ENCODE measurements around the gene PRAMEF20.
"Not testable (repeated sequence)": the region's sequence is repeated elsewhere in the genome, so short reads cannot be mapped to it uniquely, and the experiment has no call there.

The PRAMEF20 gene

GRCh38 chr1:13430495-13430894 is 20.2 kb downstream of the PRAMEF20 start:
- Histone ChIP-seq H2AFZ (ENCODE audit: low read length) (no peak overlapping the region), H3K4me1 (ENCODE audit: insufficient read depth, low read length, severe bottlenecking) (no peaks in the 10 kb centered on the region), H4K20me1 (ENCODE audit: insufficient read depth, low read length) (no peaks in the 10 kb centered on the region), H3F3A (ENCODE audit: insufficient read depth, low read length) (no peaks in the 10 kb centered on the region), H3K4me3 (ENCODE audit: low read depth, low read length, poor library complexity, severe bottlenecking) (no peak overlapping the region), H3K9ac (ENCODE audit: low read length) (no peak overlapping the region), H3K36me3 (ENCODE audit: insufficient read depth, low read length) (no peaks in the 10 kb centered on the region), H3K4me2 (ENCODE audit: low read length) (no peak overlapping the region), H3K27ac (ENCODE audit: low read depth, low read length, poor library complexity, severe bottlenecking) (no peak overlapping the region), H3K9me3 (ENCODE audit: low read length) (no peaks in the 10 kb centered on the region), H3K79me2 (ENCODE audit: insufficient read depth, low read length) (no peaks in the 10 kb centered on the region), H3K9me2 (ENCODE audit: low read depth, low read length) (no peaks in the 10 kb centered on the region), H3K27me3 (ENCODE audit: insufficient read depth, low read length) (no peaks in the 10 kb centered on the region)
- TF ChIP-seq, protein P1, sequence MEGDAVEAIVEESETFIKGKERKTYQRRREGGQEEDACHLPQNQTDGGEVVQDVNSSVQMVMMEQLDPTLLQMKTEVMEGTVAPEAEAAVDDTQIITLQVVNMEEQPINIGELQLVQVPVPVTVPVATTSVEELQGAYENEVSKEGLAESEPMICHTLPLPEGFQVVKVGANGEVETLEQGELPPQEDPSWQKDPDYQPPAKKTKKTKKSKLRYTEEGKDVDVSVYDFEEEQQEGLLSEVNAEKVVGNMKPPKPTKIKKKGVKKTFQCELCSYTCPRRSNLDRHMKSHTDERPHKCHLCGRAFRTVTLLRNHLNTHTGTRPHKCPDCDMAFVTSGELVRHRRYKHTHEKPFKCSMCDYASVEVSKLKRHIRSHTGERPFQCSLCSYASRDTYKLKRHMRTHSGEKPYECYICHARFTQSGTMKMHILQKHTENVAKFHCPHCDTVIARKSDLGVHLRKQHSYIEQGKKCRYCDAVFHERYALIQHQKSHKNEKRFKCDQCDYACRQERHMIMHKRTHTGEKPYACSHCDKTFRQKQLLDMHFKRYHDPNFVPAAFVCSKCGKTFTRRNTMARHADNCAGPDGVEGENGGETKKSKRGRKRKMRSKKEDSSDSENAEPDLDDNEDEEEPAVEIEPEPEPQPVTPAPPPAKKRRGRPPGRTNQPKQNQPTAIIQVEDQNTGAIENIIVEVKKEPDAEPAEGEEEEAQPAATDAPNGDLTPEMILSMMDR (IDR thresholded peaks at IDR 0.05; ENCODE audit: low read length) = no peak
- TF ChIP-seq EZH2 (IDR thresholded peaks at IDR 0.05; ENCODE audit: borderline replicate concordance, low read length) = no peak

DNA sequence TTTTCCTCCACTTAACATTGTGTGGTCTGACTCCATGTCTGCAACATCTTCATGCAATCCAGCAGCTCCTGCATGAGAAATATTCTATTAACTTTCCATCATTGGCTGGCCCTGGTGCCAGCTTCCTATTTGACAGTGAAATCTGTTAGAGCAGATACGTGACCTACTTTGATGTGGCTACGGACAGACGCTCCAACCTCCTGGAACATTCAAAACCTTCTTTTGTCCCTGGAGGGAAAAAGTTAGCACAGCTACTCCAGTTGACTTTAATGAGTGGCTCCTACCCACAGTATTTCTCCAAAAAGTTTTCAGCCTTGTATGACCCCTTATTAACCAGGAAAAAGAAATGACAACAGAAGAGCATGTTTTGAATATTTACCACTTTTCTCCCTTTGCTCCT is 22.0 kb downstream of the PRAMEF20 start:
- H3K36me3 ChIP-seq (ENCODE audit: insufficient read depth, low read length) = no peaks in the 10 kb centered on the region
- H3K9me2 ChIP-seq (ENCODE audit: low read depth, low read length) = no peaks in the 10 kb centered on the region
- no peaks in the 10 kb centered on the region for H3K79me2 ChIP-seq (ENCODE audit: insufficient read depth, low read length)
- H4K20me1 ChIP-seq (ENCODE audit: insufficient read depth, low read length) = no peaks in the 10 kb centered on the region
- no peaks in the 10 kb centered on the region for H3K27me3 ChIP-seq (ENCODE audit: insufficient read depth, low read length)
- no peak overlapping the region for H3K4me2 ChIP-seq (ENCODE audit: low read length)
- no peak overlapping the region for H2AFZ ChIP-seq (ENCODE audit: low read length)
- no peaks in the 10 kb centered on the region for H3K4me1 ChIP-seq (ENCODE audit: insufficient read depth, low read length, severe bottlenecking)
- H3K4me3 ChIP-seq (ENCODE audit: low read depth, low read length, poor library complexity, severe bottlenecking) = no peak overlapping the region
- H3K9ac ChIP-seq (ENCODE audit: low read length) = no peak overlapping the region
- no peak for TF ChIP-seq EZH2 (IDR thresholded peaks at IDR 0.05; ENCODE audit: borderline replicate concordance, low read length)
- TF ChIP-seq, protein P1 (IDR thresholded peaks at IDR 0.05; ENCODE audit: low read length) = no peak
- no peak overlapping the region for H3K27ac ChIP-seq (ENCODE audit: low read depth, low read length, poor library complexity, severe bottlenecking)
- no peaks in the 10 kb centered on the region for H3K9me3 ChIP-seq (ENCODE audit: low read length)
- no peaks in the 10 kb centered on the region for H3F3A ChIP-seq (ENCODE audit: insufficient read depth, low read length)

- H3K9ac ChIP-seq (ENCODE audit: low read length); H3K79me2 ChIP-seq (ENCODE audit: insufficient read depth, low read length); H3K27ac ChIP-seq (ENCODE audit: low read depth, low read length, poor library complexity, severe bottlenecking); H2AFZ ChIP-seq (ENCODE audit: low read length); H4K20me1 ChIP-seq (ENCODE audit: insufficient read depth, low read length); H3K9me2 ChIP-seq (ENCODE audit: low read depth, low read length); H3K4me3 ChIP-seq (ENCODE audit: low read depth, low read length, poor library complexity, severe bottlenecking); H3K36me3 ChIP-seq (ENCODE audit: insufficient read depth, low read length); H3K27me3 ChIP-seq (ENCODE audit: insufficient read depth, low read length); H3K9me3 ChIP-seq (ENCODE audit: low read length); H3K4me1 ChIP-seq (ENCODE audit: insufficient read depth, low read length, severe bottlenecking); H3K4me2 ChIP-seq (ENCODE audit: low read length); H3F3A ChIP-seq (ENCODE audit: insufficient read depth, low read length): not testable (repeated sequence)
Observed at GRCh38 chr1:13433694-13434358, 23.6 kb downstream of the PRAMEF20 start.

GRCh38 chr1:13435458-13435857 is 25.2 kb downstream of the PRAMEF20 start:
- no peaks in the 10 kb centered on the region for H3K79me2 ChIP-seq (ENCODE audit: insufficient read depth, low read length)
- no peak overlapping the region for H3K4me3 ChIP-seq (ENCODE audit: low read depth, low read length, poor library complexity, severe bottlenecking)
- H2AFZ ChIP-seq (ENCODE audit: low read length) = no peak overlapping the region
- H3K27ac ChIP-seq (ENCODE audit: low read depth, low read length, poor library complexity, severe bottlenecking) = no peak overlapping the region
- H3K9me2 ChIP-seq (ENCODE audit: low read depth, low read length) = no peaks in the 10 kb centered on the region
- H3K9ac ChIP-seq (ENCODE audit: low read length) = no peak overlapping the region
- H3F3A ChIP-seq (ENCODE audit: insufficient read depth, low read length) = no peaks in the 10 kb centered on the region
- H4K20me1 ChIP-seq (ENCODE audit: insufficient read depth, low read length) = no peaks in the 10 kb centered on the region
- no peaks in the 10 kb centered on the region for H3K9me3 ChIP-seq (ENCODE audit: low read length)
- H3K27me3 ChIP-seq (ENCODE audit: insufficient read depth, low read length) = no peaks in the 10 kb centered on the region
- no peaks in the 10 kb centered on the region for H3K36me3 ChIP-seq (ENCODE audit: insufficient read depth, low read length)
- no peak for TF ChIP-seq EZH2 (IDR thresholded peaks at IDR 0.05; ENCODE audit: borderline replicate concordance, low read length)
- TF ChIP-seq, protein P1 (IDR thresholded peaks at IDR 0.05; ENCODE audit: low read length) = no peak
- H3K4me1 ChIP-seq (ENCODE audit: insufficient read depth, low read length, severe bottlenecking) = no peaks in the 10 kb centered on the region
- no peak overlapping the region for H3K4me2 ChIP-seq (ENCODE audit: low read length)

DNA sequence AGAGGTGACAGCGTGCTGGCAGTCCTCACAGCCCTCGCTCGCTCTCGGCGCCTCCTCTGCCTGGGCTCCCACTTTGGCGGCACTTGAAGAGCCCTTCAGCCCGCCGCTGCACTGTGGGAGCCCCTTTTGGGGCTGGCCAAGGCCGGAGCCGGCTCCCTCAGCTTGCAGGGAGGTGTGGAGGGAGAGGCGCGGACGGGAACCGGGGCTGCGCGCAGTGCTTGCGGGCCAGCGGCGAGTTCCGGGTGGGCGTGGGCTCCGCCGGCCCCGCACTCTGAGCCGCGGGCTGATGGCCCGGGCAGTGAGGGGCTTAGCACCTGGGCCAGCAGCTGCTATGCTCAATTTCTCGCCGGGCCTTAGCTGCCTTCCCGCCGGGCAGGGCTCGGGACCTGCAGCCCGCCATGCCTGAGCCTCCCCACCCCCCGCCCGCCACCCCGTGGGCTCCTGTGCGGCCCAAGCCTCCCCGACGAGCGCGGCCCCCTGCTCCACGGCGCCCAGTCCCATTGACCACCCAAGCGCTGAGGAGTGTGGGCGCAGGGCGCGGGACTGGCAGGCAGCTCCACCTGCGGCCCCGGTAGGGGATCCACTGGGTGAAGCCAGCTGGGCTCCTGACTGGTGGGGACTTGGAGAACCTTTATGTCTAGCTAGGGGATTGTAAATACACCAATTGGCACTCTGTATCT is 29.0 kb downstream of the PRAMEF20 start:
- not testable (repeated sequence) for H3K4me3 ChIP-seq (ENCODE audit: low read depth, low read length, poor library complexity, severe bottlenecking); H3K27ac ChIP-seq (ENCODE audit: low read depth, low read length, poor library complexity, severe bottlenecking); H3K9ac ChIP-seq (ENCODE audit: low read length); H3K79me2 ChIP-seq (ENCODE audit: insufficient read depth, low read length); H3K4me1 ChIP-seq (ENCODE audit: insufficient read depth, low read length, severe bottlenecking); H3K4me2 ChIP-seq (ENCODE audit: low read length); H3K27me3 ChIP-seq (ENCODE audit: insufficient read depth, low read length); H3F3A ChIP-seq (ENCODE audit: insufficient read depth, low read length); H2AFZ ChIP-seq (ENCODE audit: low read length); H4K20me1 ChIP-seq (ENCODE audit: insufficient read depth, low read length); H3K9me3 ChIP-seq (ENCODE audit: low read length); H3K9me2 ChIP-seq (ENCODE audit: low read depth, low read length); H3K36me3 ChIP-seq (ENCODE audit: insufficient read depth, low read length)
